Measurements from ENCODE around the gene NANS. TPM values are rescaled to one million over a fixed set of nuclear protein-coding genes. Genes with fewer than 3 reads are reported as not detected.

Gene NANS
- total and polyA plus RNA-seq, 2 of the 13 experiments (the other 11 are each of a cell fraction or from before 2014, with no cell fraction given): 86.9 to 203 TPM

GRCh38 chr9:98099346-98099745 is 42.8 kb downstream of the NANS start:
- peaks cover 14% of the 10 kb centered on the region for H3K4me1 ChIP-seq (ENCODE audit: insufficient read depth, low read length)
- CTCF ChIA-PET (ENCODE audit: low intra/inter-chr PET ratio, low total read pairs): no interaction called here
- no peak for ATAC-seq
- no peak overlapping the region for H3K9ac ChIP-seq (ENCODE audit: insufficient read depth, low read depth, low read length)
- no peak overlapping the region for H3K27ac ChIP-seq (ENCODE audit: extremely low read length, insufficient read depth, low read length)
- no peaks in the 10 kb centered on the region for H3K79me2 ChIP-seq (ENCODE audit: insufficient read depth, low read length)
- no TSS peak for BruUV-seq (replicated peaks)
- no peak for FAIRE-seq
- H2AFZ ChIP-seq (ENCODE audit: low read length): no peak overlapping the region
- POLR2A ChIA-PET: interaction anchor here (0.7 kb wide), 2 partner anchors 18 to 129 kb away, joined by 3 to 4 read pairs; no protein-coding TSS in a partner anchor
- no peak overlapping the region for H3K4me3 ChIP-seq (replicated peaks in 1 of 3; ENCODE audit: insufficient read depth in 1 of 3, low read depth in 2 of 3, low read length in 3 of 3)
- H3K27me3 ChIP-seq (ENCODE audit: control insufficient read depth in 1 of 2, insufficient read depth in 2 of 2, low read length in 2 of 2): no peaks in the 10 kb centered on the region
- 96% methylated on average over 2 of the region's 2 CpGs for WGBS (ENCODE audit: low lambda C conversion rate)
- no peak overlapping the region for H3K4me2 ChIP-seq (ENCODE audit: low read depth, low read length)
- no peak for DNase-seq (ENCODE audit: low spot score)
- in situ Hi-C loops (cut with HindIII; ENCODE audit: extremely low pct_ligation_motif_present, low pct_unique_long_range_greater_than_20kb) (no loop called here), intact Hi-C loops (cut with micrococcal nuclease; ENCODE audit: unreplicated experiment) (no loop called here)
- H3K36me3 ChIP-seq (replicated peaks in 1 of 2; ENCODE audit: control insufficient read depth in 1 of 2, insufficient read depth in 2 of 2, low read length in 2 of 2): peaks cover 13 to 41% of the 10 kb centered on the region in 2 experiments; a peak in 4 of 5 replicates
- no peaks in the 10 kb centered on the region for H3K9me3 ChIP-seq (ENCODE audit: low read length)
- no peaks in the 10 kb centered on the region for H4K20me1 ChIP-seq (ENCODE audit: insufficient read depth, low read length)
- TF ChIP-seq GABPA (IDR thresholded peaks at IDR 0.05; ENCODE audit: low read depth, low read length) (no peak), GABPA (CRISPR knock-in tag; IDR thresholded peaks at IDR 0.05; ENCODE audit: low read depth) (no peak), RBAK (CRISPR knock-in tag; IDR thresholded peaks at IDR 0.05) (no peak), NCOR1 (IDR thresholded peaks at IDR 0.05; ENCODE audit: borderline replicate concordance, low read length) (no peak), MATR3 (CRISPR knock-in tag; IDR thresholded peaks at IDR 0.05) (no peak), EP300 (IDR thresholded peaks at IDR 0.05; ENCODE audit: low read depth in 2 of 2, low read length in 2 of 2) (no peak), EP300 (CRISPR knock-in tag; IDR thresholded peaks at IDR 0.05; ENCODE audit: borderline replicate concordance) (no peak), ZNF264 (CRISPR knock-in tag; IDR thresholded peaks at IDR 0.05) (no peak), SOX5 (CRISPR knock-in tag; IDR thresholded peaks at IDR 0.05; ENCODE audit: borderline replicate concordance) (no peak), YEATS4 (CRISPR knock-in tag; IDR thresholded peaks at IDR 0.05; ENCODE audit: borderline replicate concordance) (no peak), JDP2 (CRISPR knock-in tag; IDR thresholded peaks at IDR 0.05; ENCODE audit: borderline replicate concordance) (no peak), TERF1 (CRISPR knock-in tag; IDR thresholded peaks at IDR 0.05) (no peak), ZNF256 (CRISPR knock-in tag; conservative IDR thresholded peaks at IDR 0.05) (no peak)

Measured in HepG2 (cell line).